ENCODE results near the gene PNPO. TPM values are rescaled to one million over a fixed set of nuclear protein-coding genes. Genes with fewer than 3 reads are reported as not detected.
"Not testable (repeated sequence)": the region's sequence is repeated elsewhere in the genome, so short reads cannot be mapped to it uniquely, and the experiment has no call there.

PNPO gene
- total RNA-seq, 1 donor from 2014 or later, result 33.3 TPM

DNA sequence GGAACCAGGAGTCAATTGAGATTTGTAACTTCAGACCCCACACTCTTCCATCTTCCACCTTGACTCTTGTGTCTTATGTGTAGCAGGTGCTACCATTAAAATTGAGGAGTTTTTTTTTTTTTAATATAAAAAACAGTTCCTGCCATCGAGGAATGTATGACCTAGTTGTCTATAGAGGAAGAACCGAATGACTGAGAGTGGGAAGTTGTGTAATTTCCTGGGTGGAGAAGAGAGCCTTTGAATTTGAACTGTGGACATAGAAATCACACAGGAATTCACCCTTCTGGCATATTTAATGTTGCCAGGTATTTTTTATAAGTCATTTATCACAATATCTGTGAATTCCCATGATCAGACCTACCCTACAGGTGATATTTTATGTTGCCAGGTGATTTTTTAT lies 23.4 kb upstream of the PNPO start:
- ATAC-seq, result no peak

DNA sequence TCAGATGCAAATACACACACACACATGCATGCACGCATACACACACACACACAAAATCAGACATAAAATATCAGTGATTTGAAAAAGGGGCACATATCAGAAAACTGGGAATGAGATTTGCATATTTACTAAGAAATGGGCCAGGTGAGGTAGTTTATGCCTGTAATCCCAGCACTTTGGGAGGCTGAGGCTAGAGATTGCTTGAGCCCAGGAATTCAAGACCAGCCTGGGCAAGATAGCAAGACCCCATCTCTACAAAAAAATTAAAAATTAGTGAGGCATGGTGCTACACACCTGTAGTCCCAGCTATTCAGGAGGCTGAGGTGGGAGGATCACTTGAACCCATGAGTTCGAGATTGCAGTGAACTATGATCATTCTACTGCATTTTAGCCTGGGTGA lies 22.4 kb upstream of the PNPO start:
- no peak for ATAC-seq

DNA sequence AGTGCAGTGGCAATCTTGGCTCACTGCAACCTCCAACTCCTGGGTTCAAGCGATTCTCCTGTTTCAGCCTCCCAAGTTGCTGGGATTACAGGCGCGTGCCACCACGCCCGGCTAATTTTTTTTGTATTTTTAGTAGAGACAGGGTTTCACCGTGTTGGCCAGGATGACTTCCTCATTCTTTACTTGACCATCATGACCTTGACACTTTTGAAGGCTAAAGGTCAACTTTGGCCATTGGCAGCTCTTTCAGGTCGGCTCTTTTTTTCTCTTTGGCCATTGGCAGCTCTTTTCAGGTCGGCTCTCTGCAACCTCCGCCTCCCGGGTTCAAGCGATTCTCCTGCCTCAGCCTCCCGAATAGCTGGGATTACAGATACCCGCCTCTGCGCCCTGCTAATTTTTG lies 21.5 kb upstream of the PNPO start:
- not testable (repeated sequence) for ATAC-seq

DNA sequence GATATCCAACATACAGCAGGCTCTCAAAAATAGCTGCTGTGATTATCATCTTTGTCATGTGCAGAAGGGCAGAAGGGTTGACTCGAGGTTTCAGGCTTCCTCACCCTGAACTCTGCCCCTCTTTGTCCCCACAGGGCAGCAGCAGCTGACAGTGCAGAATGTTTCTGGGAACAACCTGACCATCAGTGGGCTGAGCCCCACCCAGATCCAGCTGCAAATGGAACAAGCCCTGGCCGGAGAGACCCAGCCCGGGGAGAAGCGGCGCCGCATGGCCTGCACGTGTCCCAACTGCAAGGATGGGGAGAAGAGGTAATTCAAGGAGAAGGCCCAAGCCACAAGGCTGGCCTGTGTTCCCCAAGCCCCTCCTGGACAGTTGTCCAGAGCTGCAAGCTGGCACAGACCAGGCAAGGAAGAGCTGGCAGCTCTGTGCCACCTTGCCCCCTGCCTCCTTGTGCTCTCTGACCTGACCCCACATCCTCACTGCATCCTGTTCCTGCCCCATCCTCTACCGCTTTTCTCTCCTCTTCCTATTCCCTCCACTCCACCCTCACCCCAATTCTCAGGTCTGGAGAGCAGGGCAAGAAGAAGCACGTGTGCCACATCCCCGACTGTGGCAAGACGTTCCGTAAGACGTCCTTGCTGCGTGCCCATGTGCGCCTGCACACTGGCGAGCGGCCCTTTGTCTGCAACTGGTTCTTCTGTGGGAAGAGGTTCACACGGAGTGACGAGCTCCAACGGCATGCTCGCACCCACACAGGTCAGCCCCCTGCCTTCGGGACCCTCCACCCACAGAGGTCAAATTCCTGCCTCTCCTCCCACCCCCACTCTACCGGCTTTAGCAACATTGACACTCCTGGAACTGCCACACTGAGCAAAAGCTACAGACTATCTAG lies 16.3 kb upstream of the PNPO start:
- ATAC-seq, result no peak

DNA sequence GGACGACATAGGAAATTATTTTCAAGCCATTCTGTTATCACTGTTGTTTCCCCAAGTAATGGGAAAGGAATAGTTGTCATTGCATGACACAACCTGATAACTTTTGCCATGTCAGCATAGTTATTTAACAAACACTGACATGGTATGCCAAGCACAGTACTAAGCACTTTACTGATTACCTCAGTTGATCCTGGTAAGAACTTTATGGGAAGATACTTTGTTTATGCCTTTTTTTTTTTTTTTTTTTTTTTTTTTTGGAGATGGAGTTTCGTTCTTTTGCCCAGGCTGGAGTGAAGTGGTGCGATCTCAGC lies 15.7 kb upstream of the PNPO start:
- ATAC-seq, result no peak

DNA sequence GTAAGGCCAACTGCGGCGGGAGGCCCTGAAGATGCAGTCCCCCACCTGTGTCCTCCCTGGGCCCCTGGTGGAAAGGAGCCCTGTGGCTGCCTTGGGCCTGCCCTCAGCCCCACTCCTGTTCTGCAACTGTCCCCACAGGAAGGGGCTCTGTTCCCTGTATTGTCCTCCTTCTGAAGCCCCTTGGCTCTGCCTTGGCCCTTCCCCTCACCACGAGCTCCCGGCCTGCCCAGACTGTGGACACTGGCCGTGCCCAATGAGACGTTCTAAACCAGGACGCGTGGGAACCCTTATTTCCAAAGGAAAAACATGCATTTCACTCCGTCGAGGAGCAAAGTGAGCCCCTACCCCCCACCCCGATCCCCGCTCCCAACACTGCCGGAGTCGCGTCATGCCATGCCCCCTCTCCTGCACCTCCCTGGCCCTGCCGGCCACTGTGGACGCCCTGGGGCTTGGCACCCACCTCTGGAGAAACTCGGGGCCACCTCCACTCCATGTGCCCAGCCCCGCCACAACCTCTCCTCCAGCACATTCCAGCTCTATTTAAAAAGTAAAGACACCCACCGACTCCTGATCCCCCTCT lies 13.5 kb upstream of the PNPO start:
- no peak for ATAC-seq

DNA sequence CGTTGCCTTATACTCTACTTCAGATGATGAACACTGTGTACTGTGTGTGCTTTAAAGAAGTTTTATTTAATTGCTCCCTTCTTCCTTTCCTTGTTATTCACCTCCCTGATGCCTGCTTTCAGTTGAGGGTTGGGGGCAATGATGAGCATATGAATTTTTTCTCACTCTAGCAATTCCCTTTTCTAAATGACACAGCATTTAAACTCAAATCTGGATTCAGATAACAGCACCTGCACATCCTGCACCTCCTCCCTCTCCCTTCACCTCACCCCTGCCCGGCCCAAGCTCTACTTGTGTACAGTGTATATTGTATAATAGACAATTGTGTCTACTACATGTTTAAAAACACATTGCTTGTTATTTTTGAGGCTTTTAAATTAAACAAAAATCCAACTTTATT lies 13.0 kb upstream of the PNPO start:
- no peak for ATAC-seq

DNA sequence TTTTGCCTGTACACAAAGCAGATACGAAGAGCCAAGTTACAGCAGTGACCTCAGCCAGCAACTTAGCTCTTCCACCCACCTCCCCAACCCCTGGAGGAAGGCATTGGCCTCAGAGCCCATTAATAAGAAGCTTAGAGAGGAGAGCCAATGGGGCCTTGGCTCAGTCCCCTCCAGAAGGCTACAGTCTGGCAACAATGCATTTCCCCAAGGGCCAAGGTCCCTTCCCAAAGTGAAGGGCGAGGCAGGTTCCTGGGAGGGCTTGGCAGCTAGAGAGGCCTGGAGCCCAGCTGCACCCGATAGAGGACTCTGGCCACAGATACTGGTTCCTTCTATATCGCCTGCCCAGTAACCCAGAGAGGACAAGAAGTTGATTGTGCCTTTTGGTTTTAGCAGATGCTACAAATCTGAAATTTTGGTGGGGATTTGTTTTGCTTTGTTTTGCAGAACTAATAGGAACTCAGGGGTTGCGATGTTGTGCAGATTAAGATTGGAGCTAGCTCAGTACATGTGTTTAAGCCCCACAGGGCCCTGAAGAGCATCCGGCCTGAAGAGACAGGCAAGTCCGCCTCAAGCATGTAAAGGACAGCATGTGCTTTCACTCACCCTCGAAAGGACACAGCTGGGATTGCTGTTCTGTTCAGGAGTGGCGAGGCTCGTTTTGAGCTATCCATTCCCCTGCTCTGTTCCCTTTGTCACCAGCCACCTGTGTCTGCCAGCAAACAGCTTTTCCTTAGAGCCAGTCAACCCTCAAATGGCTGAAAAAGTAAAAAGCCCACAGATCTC lies 12.0 kb upstream of the PNPO start:
- no peak for ATAC-seq

DNA sequence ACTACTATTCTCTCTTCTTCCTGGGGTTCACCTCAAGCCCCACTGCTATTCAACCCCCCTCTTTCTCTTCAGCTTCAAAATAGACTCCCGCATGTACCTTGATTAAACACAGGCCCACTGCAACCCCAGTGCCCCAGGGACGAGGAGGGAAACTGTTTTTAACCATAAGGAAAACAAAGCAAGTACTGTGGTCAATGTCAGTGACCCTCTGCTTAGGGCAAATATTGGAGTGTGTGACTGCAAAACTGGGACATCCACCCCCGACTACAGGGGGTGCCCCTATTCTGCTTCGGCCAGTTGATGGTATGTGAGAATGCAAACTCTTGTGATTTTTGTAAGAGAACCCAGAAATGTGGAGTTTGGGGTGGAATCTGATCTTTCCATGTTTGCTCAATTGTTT lies 9.5 kb upstream of the PNPO start:
- no peak for ATAC-seq

DNA sequence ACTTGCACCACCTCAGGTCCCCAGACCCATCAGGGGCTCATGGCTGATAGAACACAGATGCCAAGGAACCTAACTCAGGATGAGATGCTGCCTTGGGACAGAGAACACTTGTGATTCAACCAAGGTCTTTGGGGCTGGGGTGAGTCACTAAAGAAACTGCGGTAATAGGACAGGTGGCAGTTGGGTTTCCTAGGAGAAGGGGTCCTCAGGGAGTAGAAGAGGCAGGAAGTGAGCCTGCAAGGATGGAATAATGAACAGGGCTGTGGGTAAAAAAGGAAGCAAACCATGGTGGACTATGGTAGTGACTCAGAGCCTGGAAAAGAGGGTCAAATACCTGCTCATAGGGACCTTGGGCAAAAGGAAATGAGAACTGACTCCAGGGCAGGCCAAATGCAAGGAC lies 6.5 kb upstream of the PNPO start:
- ATAC-seq, result no peak

DNA sequence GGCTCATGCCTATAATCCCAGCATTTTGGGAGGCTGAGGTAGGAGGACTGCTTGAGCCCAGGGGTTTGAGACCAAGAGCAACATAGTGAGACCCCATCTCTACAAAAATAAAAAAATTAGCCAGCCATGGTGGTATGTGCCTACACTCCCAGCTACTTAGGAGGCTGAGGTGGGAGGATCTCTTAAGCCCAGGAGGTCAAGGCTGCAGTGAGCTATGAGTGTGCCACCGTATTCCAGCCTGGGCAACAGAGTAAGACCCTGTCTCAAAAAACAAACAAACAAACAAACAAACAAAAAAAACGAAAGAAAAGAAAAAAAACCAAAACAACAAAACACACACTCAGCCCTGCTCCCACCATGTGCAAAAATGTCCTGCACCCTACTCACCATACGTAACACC lies 5.9 kb upstream of the PNPO start:
- ATAC-seq, result not testable (repeated sequence)

DNA sequence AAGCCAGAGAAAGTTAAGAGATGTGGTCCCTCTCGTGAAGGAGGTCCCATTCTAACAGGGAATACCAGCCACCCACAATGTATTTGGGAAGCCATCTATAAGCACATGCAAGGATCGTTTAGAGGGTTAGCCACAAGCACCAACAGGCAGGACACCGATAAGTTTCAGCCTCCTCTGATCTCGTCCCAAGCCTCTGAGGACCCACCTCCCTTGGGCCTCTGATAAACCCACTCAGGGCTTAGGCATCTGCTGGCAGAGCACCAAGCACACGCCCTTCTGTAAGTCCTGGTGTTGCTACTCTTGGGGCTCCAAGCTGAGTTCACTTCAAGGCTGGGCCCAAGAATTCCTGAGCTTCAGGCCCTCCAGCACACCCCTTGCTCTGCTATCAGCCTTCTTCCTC lies 5.4 kb upstream of the PNPO start:
- peak; percentile 56 for ATAC-seq

DNA sequence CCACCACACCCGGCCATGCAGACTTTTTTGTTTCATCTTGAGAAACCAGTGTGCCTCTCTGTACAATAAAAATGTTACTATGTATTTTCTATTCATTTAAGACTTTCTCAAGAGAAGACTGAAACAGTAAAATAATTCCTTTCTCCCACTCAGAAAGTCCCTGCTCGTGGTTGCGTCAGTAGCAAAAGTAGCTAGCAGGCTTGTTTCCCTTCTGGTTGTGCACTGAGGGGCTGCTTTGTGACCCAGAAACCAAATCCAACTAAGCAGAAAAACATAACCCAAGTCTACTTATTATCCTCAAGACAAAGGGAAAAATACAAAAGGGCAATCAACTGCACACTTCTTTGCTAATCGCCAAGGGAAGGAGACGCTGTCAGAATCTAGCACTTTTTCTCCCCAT lies 3.4 kb upstream of the PNPO start:
- no peak for ATAC-seq

DNA sequence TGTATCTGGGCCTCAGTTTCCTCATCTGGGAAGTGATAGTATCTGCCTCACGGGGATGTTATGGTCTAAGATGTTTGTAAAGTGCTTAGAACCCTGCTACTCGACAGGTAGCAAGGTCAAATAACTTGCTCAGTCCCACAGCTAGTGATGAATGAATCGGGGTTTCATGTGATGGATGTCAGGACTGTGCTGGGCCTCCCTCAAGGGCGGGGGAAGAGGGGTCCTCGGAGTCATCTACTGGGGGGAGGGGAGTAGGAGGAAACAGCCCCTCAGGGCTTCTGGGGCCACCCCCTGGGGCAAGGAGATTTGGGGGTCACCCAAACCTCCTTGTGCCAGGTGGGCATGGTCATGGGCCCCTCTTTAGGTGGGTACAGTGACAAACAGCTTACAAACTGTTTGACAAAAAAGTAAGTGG lies 732 bp downstream of the PNPO start:
- no peak for ATAC-seq

DNA sequence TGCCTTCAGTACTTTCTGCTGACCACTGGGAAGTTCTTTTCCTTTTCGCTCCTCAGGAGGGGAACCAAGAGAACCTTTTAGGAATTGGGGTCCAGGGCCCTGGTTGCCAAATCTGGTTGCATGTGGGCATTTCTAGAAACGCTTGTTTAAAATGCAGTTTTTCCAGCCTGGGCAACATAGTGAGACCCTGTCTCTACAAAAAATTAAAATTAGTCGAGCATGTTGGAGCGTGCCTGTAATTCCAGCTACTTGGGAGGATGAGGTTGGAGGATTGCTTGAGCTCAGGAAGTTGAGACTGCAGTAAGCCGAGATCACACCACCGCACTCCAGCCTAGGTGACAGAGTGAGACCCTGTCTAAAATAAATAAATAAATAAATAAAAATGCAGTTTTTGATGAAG lies 1.2 kb downstream of the PNPO start:
- no peak for ATAC-seq

DNA sequence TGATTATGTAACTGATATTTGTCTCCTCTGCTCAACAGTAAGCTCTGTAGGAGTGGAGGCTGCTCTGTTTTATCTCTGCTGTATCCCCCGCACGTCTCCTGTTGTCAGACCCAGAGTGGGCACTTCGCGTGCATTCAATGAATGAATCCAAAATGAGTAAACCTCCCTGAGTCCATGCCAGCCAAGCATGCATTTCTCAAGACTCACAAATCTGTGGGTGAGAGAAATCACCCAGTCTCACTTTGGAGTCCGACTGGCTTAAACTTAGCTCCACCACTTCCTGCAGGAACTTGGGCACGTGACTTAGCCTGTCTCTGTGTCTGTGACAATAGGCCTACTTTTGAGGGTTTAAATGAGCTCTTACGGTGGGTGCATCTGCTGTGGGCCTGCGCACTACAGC lies 3.7 kb downstream of the PNPO start:
- ATAC-seq, result no peak

DNA sequence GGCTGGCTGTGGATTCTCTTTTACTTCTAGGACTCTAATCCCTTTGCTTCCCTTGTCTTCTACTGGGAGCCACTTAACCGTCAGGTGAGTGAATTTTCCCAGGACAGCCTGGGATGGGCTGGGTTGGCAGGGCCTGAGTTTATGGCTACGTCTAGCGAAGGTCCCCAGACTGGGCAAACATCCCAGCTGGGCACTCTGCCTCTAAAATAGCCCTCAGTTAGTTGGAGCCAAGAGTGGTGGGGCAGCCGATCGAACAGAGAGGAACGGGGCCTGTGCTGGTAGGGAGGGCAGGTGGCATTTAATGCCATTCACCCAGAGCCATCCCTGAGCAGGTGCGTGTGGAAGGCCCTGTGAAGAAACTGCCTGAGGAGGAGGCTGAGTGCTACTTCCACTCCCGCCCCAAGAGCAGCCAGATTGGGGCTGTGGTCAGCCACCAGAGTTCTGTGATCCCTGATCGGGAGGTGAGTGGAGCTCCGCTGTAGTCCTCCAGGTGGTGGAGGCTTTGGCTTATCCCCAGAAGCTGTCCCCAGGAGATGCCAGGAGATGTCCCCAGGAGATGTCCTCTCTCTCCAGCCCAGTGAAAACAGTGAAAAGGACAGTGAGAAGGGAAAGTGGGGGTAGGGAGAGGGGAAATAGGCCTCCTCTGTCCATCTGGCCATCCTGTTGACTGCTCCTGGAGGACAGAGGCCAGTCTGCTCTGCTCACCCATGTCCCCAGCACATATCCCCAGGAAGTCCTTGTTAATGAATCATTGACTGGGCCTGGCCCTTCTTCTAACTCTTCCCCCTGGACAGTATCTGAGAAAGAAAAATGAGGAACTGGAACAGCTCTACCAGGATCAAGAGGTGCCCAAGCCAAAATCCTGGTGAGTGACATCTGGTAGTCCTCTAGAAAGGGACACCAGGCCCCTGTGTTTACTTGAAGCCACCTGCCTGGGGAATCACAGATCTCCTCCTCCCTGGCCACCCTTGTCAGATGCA lies 4.4 kb downstream of the PNPO start:
- ATAC-seq, result no peak

DNA sequence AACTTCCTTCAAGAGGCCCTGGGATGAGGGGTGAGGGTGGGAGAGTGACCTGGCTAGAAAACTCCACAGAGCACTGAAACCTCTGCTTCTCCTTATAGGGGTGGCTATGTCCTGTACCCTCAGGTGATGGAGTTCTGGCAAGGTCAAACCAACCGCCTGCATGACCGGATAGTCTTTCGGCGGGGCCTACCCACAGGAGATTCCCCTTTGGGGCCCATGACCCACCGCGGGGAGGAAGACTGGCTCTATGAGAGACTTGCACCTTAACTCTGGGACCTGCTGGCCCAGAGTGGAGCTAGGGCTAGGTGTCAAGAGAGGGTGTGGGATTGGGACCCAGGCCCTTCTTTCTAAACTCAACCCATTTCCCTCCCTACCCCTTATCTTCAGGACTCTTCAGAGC lies 5.1 kb downstream of the PNPO start:
- ATAC-seq, result no peak

DNA sequence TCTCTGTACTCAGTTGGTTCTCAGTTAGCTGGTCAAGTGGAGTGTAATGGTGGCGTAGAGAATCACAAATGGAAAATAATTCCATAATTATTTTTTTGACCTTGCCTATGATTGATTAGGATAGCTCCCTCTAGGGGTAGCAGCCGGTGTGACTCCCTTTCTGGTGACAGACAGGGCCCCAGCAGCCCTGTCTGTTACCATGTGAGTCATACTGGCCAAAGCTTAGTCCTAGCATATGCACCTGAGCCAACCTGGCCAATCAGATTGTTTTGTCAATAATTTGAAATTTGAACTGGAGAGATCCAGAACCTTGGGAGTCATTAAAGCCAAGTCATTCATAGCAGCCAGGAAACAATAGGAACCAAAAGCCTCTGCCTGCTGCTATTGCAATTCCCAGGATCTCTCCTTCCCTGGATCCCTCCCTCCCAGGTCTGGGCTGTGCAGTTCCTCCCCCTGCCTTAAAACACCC lies 5.6 kb downstream of the PNPO start:
- ATAC-seq, result peak; percentile 81

DNA sequence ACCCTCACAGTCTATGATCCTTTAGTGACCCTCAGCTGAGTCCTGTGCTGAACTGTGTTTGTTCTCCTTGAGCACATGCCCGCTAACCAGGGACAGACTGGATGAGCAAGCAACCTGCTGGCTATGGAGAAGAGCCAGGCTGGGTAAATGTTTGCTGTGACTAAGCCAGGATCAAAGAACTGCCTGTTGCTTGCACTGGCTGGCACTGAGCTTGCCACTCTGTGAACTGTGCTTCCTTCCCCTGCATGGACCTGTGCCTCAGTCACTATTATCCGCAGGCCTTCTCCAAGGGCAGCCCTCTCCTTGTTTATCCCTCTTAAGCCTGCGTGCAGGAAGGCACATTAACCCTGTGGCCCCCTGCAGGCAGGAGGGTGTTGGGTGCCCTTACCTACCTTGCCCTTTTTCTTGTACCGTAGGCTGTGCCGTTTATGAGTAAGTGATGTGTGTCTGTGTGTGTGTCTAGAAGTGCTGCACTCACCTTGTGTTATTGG lies 7.4 kb downstream of the PNPO start:
- peak; percentile 68 for ATAC-seq

DNA sequence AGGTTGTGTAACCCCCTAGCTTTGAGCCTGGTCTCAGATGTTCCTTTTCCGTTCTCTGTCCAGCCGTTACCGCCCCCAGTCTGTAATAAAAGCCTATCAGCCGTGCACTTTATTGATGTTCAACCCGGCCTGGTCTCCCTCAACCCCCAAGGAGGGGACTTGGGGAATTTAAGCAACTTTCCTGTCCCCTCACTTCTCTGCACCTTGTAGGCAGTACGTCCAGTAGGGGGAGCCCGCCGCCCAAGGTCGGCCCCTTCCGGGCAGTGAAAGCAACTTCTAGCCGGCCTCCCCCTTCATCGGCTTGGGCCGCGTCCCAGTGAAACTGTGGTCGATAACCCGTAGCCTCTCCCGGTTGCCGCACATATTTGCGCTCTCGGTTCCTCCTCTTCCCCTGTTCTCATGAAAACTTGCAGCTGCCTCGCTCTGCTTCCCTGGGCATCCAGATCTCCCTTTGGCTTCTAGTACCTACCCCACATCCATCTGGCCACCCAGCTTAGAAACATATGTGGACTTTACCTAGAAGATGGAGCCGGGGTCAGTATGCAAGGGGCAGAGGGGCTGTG lies 7.9 kb downstream of the PNPO start:
- peak; percentile 59 for ATAC-seq

DNA sequence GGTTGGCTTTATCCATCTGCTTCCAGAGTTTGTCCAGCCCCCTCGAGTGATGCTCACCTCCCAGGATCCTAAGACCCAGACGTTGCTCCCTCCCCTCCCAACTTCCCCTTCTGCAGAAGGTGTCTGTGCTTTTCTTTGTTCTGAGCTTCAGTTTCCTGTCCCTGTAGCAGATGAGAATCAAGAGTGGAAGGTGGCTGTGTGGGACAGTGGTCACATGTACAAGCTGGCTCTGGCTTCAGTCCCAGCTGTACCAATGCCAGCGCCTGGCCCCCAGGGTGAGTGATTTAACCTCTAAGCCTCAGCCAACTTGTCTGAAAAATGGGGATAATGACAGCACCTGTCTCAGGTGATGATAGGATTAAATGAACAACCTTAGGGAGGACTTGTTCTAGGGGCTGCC lies 8.6 kb downstream of the PNPO start:
- ATAC-seq, result no peak
